Retina (tissue), 1 donor: ENCODE results near the gene NRG2.

ENCODE experiments used
- DNase-seq: peaks from one replicate; pipeline ENCODE4 v3.0.0-alpha.2; 2016

NRG2 gene

DNA sequence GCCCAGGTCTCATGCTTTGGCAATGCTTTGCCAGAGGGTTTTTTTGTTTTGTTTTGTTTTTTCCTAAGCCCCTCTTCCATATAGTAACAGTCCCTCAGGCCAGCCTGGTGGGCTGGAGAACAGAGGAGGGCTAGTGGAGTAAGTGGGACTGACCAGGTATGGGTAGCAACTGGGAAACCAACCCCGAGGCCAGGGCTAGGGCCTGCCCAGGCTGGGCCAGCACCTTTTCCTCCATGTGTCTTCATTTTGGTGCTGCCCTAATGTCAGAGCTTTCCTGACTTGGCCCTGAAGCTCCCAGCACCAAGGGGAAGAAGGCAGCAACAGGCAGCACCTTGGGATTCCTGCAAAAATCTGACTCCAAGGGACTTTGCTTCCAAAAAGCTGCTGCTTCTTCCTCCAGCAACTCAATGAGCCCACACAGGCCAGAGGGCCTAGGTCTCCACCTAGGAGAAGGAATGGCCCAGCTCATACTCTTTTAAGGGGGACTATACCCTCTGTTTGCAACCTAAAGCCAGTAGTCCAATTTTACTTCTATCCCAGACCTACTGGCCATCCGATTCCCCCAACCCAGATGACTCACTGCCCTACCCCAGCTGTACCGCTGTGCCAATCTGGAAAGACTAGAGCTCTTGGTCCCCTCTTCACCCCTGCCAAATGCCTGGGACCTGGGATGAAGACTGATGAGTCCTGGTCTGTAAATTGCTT is 142.4 kb downstream of the NRG2 start:
- no peak for DNase-seq

- DNase-seq, result no peak
Observed at GRCh38 chr5:139898981-139899380, 144.1 kb downstream of the NRG2 start.

DNA sequence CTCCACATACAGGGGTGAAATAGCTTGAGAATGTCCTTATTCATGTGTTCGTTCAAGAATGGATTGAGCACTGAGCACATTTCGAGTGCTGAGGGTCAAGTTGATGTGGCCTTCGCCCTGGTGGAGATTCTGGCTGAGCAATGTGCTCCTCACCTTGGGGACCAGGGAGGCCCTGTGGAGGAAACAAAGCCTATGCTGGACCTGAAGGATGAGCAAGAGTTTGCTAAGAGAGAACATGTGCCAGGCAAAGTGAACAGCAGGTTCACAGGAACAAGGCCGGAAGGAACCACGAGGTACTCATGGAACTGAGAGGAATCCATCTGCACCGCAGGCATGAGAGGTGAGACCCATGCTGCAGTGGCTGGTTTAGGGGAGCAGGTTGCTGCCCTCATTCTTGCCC is 145.1 kb downstream of the NRG2 start:
- DNase-seq, result no peak

DNA sequence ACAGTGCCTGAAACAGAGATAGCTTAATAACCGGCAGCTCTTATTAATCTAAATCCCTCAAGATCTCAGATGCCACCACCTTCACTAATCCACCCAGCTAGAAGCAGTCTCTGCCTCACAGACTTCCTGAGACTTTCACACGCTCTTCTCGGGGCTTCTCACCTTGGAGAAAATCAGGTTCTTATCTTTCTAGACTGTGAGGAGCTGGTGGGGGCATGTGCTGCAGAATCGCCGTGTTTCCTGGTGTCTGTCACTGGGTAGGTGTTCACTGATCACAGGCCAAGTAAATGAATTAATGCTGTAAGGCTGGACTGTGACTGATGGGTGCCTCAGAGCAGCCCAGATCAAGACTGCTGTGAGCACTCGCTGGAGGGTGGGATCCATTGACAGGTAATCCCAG is 145.8 kb downstream of the NRG2 start:
- DNase-seq, result no peak

GRCh38 chr5:139896718-139897117 is 146.4 kb downstream of the NRG2 start:
- no peak for DNase-seq

DNA sequence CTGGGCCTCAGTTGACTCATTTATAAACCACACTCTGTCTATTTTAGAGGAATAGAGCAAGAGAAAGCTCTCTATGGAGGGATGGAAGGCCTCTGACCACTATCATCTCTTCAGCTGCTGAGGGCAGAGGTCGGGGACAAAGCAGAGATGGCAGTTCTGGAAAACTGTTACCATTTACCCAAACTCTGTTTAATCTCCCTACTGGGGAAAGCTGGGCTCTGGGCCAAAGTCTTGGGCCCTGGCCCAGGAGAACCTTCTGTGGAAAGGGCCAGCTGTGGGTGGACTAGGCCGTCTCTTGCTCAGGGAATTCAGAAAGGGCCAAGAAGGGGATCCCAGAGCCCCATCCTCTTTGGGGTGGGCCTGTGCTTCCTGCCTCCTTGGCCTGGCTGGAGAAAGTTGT is 147.5 kb downstream of the NRG2 start:
- no peak for DNase-seq

DNA sequence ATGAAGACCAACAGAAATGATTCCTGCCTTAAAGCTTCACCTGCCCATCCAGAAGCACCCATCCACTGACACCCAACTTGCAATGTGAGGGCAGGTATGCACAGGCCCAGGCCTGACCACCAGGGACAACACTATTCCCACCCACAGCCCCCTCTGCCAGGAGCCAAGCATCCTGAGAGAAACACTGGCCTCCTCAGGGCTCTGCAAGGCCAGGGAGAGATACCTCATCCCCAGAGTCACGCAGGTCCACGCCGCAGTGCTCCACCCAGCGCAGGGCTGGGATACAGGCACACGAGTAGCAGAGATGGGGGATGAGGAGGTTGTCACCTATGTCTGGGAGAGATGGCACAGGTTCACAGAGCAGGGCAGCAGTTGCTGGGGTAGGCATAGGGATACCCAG is 148.1 kb downstream of the NRG2 start:
- no peak for DNase-seq

DNA sequence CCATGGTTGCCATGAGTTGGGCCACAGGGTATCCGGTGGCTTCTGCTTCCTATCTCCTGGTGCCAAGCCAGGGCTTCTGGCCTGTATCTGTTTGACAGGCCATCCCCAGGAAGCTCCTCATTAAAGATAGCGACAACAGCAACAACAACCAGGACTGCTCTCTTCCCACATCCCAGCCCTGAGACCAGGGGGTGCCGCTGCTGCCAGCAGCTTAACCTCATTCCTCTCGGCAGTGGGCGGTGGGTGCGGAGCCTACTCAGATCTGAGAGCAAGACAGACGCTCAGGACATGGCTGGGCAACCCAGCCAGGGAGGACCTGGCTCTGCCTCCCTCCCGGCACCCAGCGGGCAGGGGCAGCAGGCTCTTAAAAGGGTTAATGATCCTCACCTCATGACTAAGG is 149.2 kb downstream of the NRG2 start:
- DNase-seq, result no peak

DNA sequence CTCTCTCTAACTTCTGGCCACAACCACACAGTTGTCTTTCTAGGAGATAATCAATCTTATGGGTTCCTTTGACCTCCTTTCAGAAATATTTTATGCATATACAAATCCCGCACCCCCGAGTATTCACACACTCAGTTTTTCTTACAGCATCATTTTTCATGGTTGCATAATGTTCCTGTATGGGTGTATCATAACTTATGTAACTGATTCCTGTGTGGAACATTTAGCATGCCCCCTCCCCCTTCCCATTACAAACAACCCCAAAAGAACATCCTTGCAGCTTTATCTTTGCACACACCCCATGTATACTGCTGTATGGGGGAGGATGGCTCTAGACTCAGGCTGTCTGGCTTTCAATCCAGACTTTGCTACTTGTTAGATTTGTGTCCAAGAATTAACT is 153.7 kb downstream of the NRG2 start:
- no peak for DNase-seq

DNA sequence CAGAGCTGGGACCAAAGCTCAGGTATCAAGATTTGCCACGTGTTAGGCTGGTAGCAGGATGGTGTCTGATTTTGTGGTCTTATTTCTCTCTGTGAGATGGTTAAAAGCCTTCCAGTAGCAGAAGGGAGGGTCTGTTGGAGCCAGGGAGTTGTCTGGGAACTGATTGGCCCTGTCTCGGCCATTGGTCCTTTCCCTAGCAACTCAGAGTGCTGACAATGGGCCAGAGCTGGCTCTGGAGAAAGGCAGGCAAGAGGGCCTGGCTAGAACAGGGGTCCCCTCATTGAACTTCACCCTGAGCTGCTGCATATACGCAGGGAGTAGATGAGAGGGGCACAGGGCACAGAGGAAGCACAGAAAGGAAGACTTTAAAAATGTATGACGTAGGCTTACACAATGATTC is 154.7 kb downstream of the NRG2 start:
- DNase-seq, result no peak

GRCh38 chr5:139886213-139886612 is 156.9 kb downstream of the NRG2 start:
- no peak for DNase-seq

GRCh38 chr5:139885857-139886208 is 157.3 kb downstream of the NRG2 start:
- no peak for DNase-seq

GRCh38 chr5:139885172-139885856 is 157.8 kb downstream of the NRG2 start:
- no peak for DNase-seq

- no peak for DNase-seq
Observed at GRCh38 chr5:139884734-139885133, 158.4 kb downstream of the NRG2 start.

DNA sequence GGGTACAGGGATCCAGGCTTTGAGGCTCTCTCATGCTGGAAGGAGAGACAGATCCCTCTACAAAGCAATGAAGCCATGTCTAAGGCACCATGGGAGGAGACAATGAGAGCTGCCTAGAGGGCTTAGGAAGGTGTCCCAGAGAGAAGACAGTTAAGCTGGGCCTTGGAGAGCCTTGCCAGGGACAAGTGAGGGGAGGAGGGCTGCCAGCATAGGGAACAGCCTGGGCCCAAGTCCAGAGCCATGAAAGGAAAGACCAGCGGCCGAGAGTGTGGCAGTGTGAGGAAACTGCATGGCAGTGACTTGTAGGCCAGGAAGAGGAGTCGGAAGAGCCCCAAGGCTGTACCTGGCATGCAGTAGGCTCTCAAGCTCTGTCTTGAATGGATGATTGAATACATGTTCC is 159.0 kb downstream of the NRG2 start:
- DNase-seq, result no peak

GRCh38 chr5:139882961-139883539 is 160.0 kb downstream of the NRG2 start:
- no peak for DNase-seq

- DNase-seq, result no peak
Observed at GRCh38 chr5:139882316-139882715, 160.8 kb downstream of the NRG2 start.

DNA sequence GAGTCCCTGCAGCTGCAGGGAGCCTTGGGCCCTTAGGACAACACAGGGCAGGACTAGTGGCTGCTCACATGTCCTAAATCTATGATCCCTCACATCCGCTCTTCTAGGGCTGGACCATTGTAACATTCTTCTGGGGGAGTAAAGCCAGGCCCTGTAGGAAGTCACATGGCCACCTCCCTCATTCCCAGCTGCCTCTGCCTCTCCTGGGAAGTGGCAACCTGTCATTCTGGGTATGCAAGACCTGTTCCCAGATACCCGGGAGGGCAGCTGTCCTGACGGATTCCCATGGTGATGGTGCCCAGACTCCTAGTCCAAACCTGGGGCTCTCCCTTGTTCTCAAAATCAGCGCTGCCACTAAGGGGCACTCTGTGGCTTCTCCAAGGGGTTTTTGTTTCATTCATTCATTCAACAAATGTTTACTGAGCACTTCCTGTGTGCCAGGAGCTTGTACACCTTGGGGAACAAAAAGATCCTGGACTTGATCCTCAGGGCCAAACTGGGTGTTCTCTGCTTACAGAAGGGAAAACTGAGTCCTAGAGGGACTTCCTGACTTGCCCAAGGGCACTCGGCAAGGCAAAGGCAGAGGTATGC is 161.9 kb downstream of the NRG2 start:
- DNase-seq, result no peak

- no peak for DNase-seq
Observed at GRCh38 chr5:139880416-139881142, 162.5 kb downstream of the NRG2 start.

DNA sequence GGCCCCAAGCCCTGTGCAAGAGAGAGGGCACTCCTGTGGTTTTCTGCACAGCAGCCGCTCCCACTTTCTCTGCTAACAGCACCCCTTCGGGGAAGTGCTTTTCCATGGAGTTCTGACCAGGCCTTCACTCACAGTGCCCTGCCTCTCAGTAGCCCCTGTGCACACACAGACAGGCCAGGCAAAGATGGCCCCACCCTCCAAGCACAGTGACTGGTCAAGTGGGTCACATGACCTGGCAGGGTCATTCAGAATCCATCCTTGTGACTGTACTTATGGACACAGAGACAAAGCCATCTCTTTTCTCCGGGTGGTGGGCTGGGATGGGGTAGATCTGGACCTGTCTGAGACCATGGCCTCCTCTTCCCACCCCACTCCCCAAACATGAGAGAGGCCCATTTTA is 165.0 kb downstream of the NRG2 start:
- no peak for DNase-seq

DNA sequence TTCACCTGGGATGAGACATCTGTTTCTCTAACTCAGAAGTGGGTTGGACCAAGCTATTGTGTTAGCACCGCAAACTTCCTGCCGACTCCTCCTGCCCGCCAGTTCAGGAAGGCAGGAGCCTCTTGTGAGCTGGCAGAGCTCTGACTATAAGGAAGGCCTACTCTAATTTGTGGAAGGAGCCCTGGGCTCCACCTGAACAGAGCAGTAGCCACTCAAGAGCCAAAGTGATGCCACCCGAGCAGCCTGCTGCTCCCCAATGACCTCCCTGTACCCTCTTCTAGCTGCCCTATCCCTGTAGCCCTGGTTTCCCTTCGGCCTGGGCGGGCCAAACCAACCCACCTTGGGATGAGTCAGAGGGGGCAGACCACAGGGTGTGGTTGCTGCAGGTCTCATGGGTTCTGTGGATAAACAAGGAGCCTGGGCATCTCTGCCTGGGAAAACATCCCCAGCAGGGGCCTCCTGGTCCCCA is 165.9 kb downstream of the NRG2 start:
- DNase-seq, result no peak

GRCh38 chr5:139875957-139876356 is 167.1 kb downstream of the NRG2 start:
- no peak for DNase-seq
